Body of pancreas (tissue), 4 donors: ENCODE measurements around the gene SERHL2. TPM values are rescaled to one million over a fixed set of nuclear protein-coding genes. Genes with fewer than 3 reads are reported as not detected.
A peak's percentile ranks its signal among the peaks of the same experiment; 100 is the strongest.
"Not testable (repeated sequence)": the region's sequence is repeated elsewhere in the genome, so short reads cannot be mapped to it uniquely, and the experiment has no call there.

ENCODE experiments used
- ATAC-seq: fragments of 150-250 bp; one replicate; pipeline ENCODE4 v1.9.1; 2016
- DNase-seq, 4 donors: peaks; one replicate each; pipeline ENCODE4 v3.0.0-alpha.2; 2019
- H3K27ac ChIP-seq, 4 donors: fragments of 200-600 bp; sonication (generic); 1 replicate in 3 of 4; 2 replicates in 1 of 4; pipeline versions ENCODE4 v1.5.1 to v1.6.1; 2016 to 2019; ENCODE audit warnings: mild to moderate bottlenecking in 1 of 4, mixed read lengths in 1 of 4, moderate library complexity in 1 of 4
- H3K27me3 ChIP-seq, 2 donors: fragments of 200-600 bp; sonication (generic); one replicate each; pipeline ENCODE4 v1.6.0; 2016; ENCODE audit warnings: mild to moderate bottlenecking in 1 of 2
- H3K36me3 ChIP-seq, 2 donors: fragments of 200-600 bp; sonication (generic); replicated peaks in 1 of 2; 2 replicates each; pipeline ENCODE4 v1.5.1; 2016; ENCODE audit warnings: low read depth in 2 of 2; ENCODE audit not compliant: insufficient read depth in 1 of 2
- H3K4me1 ChIP-seq: fragments of 200-600 bp; sonication (generic); one replicate; pipeline ENCODE4 v1.6.0; 2016
- H3K4me3 ChIP-seq, 2 donors: fragments of 200-600 bp; sonication (generic); 1 replicate in 1 of 2; 2 replicates in 1 of 2; pipeline ENCODE4 v1.5.1; 2016 to 2019
- H3K9me3 ChIP-seq, 3 donors: fragments of 200-600 bp; sonication (generic); 1 replicate in 2 of 3; 2 replicates in 1 of 3; pipeline ENCODE4 v1.5.1; 2016
- CTCF ChIP-seq, 7 experiments: fragments of 450-650 bp in 4 of 7; fragments of 200-600 bp in 3 of 7; sonication (generic) in 3 of 7; IDR thresholded peaks; one replicate each; pipeline ENCODE4 v1.5.1; 2016 to 2019; ENCODE audit warnings: antibody characterized with exemption in 7 of 7
- POLR2A ChIP-seq, 3 donors: fragments of 450-650 bp; IDR thresholded peaks; one replicate each; pipeline ENCODE4 v1.6.1; 2016; ENCODE audit warnings: antibody characterized with exemption in 3 of 3, mild to moderate bottlenecking in 2 of 3
- WGBS, 2 donors: methylation state at CpG; one replicate each; pipeline ENCODE4 v1.1.5; 2017; 5-methylcytosine and 5-hydroxymethylcytosine counted together
- intact Hi-C: fragments of 100-400 bp; cut with DNase I; formaldehyde crosslinking; loops from one replicate; pipeline ENCODE4 v1.15.1; 2023
- total RNA-seq, 2 donors: library from RNA; depleted of rRNA; stranded (reverse); fragments of >200 nt; gene quantifications; one replicate each; pipeline ENCODE4 v1.1.0, GENCODE V29; 2016

SERHL2 gene
- total RNA-seq, 2 donors from 2014 or later = 2.6 TPM; not detected in 1

- Histone ChIP-seq H3K9me3 (no peaks in the 10 kb centered on the region), H3K36me3 (peaks cover 0 to 11% of the 10 kb centered on the region in 2 donors), H3K27me3 (no peaks in the 10 kb centered on the region), H3K27ac (no peak overlapping the region), H3K4me3 (no peak overlapping the region), H3K4me1 (peaks cover 10% of the 10 kb centered on the region)
- ATAC-seq = no peak
- no peak for TF ChIP-seq POLR2A (IDR thresholded peaks at IDR 0.05)
- no peak for TF ChIP-seq CTCF (IDR thresholded peaks at IDR 0.05)
- WGBS, 2 donors = 71 to 79% methylated on average over 10 to 14 of the region's 15 CpGs
- no peak for DNase-seq
- intact Hi-C loops = no loop called here
Observed at GRCh38 chr22:42577623-42578240, 24.0 kb downstream of the SERHL2 start.

DNA sequence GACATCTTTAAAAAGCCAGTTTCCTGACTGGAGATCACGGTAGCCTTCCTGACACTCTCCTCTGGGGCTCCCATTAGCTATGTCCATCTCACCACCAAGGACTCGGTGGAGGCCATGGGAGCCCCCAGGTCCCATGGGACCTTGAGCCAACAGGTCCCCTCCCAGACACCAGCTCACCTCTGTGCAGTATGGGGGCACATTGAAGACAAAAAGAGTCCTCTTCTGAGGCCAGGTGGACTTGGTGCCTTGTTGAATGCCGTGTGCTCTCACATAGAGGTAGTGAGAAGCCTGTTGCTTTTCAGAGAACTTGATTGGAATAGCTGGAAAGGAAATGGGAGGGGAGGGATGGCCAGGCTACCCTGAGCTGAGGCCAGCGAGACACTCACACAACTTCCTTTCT lies 26.3 kb downstream of the SERHL2 start:
- H3K4me3 ChIP-seq, H3K27me3 ChIP-seq, DNase-seq, H3K9me3 ChIP-seq, H3K27ac ChIP-seq, ATAC-seq, intact Hi-C loops: not testable (repeated sequence)
- peaks cover 10% of the 10 kb centered on the region for H3K4me1 ChIP-seq
- H3K36me3 ChIP-seq = peaks cover under 1 to 12% of the 10 kb centered on the region in 2 donors
- 90 to 96% methylated on average over 2 to 3 of the region's 4 CpGs for WGBS, 2 donors

DNA sequence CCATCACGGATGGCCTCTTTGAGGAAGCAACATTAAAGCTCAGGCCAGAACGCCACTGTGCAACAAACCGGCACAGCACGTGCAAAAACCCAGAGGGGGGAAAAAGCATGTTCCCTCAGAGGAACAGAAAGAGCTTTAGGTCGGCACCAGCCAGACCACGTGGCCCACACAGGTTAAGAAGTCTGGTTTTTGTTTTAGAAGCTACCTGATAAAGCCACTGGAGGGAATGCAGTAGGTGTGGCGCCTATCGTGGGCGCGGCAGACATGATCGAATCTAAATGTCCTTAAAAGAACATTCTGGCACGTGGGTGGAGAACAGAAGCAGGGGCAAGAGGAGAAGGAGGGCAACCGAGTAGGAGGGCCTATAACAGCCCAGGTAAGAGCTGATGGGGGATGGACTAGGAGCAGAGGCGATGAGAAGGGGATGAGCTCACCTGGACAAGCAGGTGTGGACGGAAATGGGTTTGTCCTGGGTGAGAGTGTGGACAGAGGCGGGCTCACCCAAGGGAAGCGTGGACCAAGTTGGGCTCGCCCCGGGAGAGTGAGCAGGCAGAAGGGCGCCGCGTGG lies 27.5 kb downstream of the SERHL2 start:
- H3K9me3 ChIP-seq, H3K27me3 ChIP-seq, intact Hi-C loops, DNase-seq: not testable (repeated sequence)
- WGBS, 2 donors = 0% methylated on average over 5 to 13 of the region's 22 CpGs
- H3K36me3 ChIP-seq = peaks cover 4 to 23% of the 10 kb centered on the region in 2 donors
- ATAC-seq = peak; percentile 33
- H3K4me1 ChIP-seq = peaks cover 10% of the 10 kb centered on the region
- H3K27ac ChIP-seq = peak overlapping the region in 3 of 4 donors; percentile 29 to 56 (median 36)
- H3K4me3 ChIP-seq = peak overlapping the region; percentile 60 to 81

- ATAC-seq (peak; percentile 88), DNase-seq (peak; percentile 73 to 85 (median 75))
- Histone ChIP-seq H3K4me1 (peaks cover 10% of the 10 kb centered on the region), H3K27ac (peak overlapping the region in 3 of 4 donors; percentile 29 to 56 (median 36)), H3K4me3 (peak overlapping the region; percentile 60 to 81), H3K36me3 (peaks cover 4 to 29% of the 10 kb centered on the region in 2 donors), H3K27me3 (no peaks in the 10 kb centered on the region), H3K9me3 (no peaks in the 10 kb centered on the region)
- intact Hi-C loops = no loop called here
- 11 to 47% methylated on average over 6 to 24 of the region's 64 CpGs for WGBS, 2 donors
- TF ChIP-seq POLR2A (IDR thresholded peaks at IDR 0.05) (peak in 2 of 3 donors; percentile 31 to 44), CTCF (IDR thresholded peaks at IDR 0.05) (no peak)
Observed at GRCh38 chr22:42581762-42582716, 28.3 kb downstream of the SERHL2 start.

DNA sequence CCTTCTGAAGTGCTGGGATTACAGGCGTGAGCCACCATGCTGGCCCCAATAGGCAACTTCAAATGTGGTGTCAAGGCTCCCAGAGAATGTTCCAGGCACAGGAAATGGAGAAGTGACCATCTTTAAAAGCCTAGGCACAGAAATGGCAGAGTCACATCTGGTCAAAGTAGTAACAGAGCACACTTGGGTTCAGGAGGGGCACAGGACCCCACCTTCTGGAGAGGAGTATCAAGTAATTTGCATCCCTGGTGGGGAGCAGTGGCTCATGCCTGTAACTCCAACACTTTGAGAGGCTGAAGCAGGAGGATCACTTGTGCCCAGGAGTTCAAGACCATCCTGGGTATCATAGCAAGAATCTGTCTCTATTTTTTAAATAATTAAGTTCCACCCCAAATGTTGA lies 29.2 kb downstream of the SERHL2 start:
- ATAC-seq (no peak), DNase-seq (no peak)
- Histone ChIP-seq H3K4me1 (peaks cover 10% of the 10 kb centered on the region), H3K27ac (no peak overlapping the region), H3K27me3 (no peaks in the 10 kb centered on the region), H3K9me3 (no peaks in the 10 kb centered on the region), H3K36me3 (peaks cover 4 to 32% of the 10 kb centered on the region in 2 donors), H3K4me3 (no peak overlapping the region)
- 83 to 100% methylated on average over 1 of the region's 1 CpG for WGBS, 2 donors
- no peak for TF ChIP-seq CTCF (IDR thresholded peaks at IDR 0.05)
- TF ChIP-seq POLR2A (IDR thresholded peaks at IDR 0.05) = no peak
- intact Hi-C loops = no loop called here
